CD14-positive monocyte (primary cell): ENCODE results near the gene NRXN3. TPM values are rescaled to one million over a fixed set of nuclear protein-coding genes. Genes with fewer than 3 reads are reported as not detected.

Source experiments
- DNase-seq, 3 donors: peaks; one replicate each; pipeline ENCODE4 v3.0.0-alpha.2; 2011 to 2022
- H2AFZ ChIP-seq: 2 replicates; pipeline ENCODE4 v1.6.0; 2012; ENCODE audit warnings: mild to moderate bottlenecking, low read depth, low read length, inconsistent platforms; ENCODE audit not compliant: insufficient read depth, poor library complexity, severe bottlenecking
- H3K27ac ChIP-seq, 2 donors: 1 replicate in 1 of 2; 2 replicates in 1 of 2; pipeline ENCODE4 v1.5.1; 2012 to 2013; ENCODE audit warnings: low read length in 2 of 2, control low read depth in 1 of 2, inconsistent platforms in 1 of 2, low read depth in 1 of 2, mild to moderate bottlenecking in 1 of 2
- H3K27me3 ChIP-seq, 2 donors: one replicate each; pipeline versions ENCODE4 v1.6.0 to v1.6.1; 2011 to 2013; ENCODE audit warnings: low read length in 2 of 2; ENCODE audit not compliant: control insufficient read depth in 2 of 2, insufficient read depth in 2 of 2
- H3K36me3 ChIP-seq, 2 donors: replicated peaks in 1 of 2; 1 replicate in 1 of 2; 2 replicates in 1 of 2; pipeline versions ENCODE4 v1.5.1 to v1.6.1; 2012 to 2013; ENCODE audit warnings: low read length in 2 of 2, control low read depth in 1 of 2, inconsistent platforms in 1 of 2, mild to moderate bottlenecking in 1 of 2; ENCODE audit not compliant: insufficient read depth in 2 of 2, control insufficient read depth in 1 of 2
- H3K4me1 ChIP-seq, 2 donors: 1 replicate in 1 of 2; 2 replicates in 1 of 2; pipeline versions ENCODE4 v1.5.1 to v1.6.1; 2012 to 2013; ENCODE audit warnings: low read length in 2 of 2, control low read depth in 1 of 2, inconsistent platforms in 1 of 2, mild to moderate bottlenecking in 1 of 2, moderate library complexity in 1 of 2; ENCODE audit not compliant: insufficient read depth in 2 of 2, control insufficient read depth in 1 of 2
- H3K4me2 ChIP-seq: replicated peaks from 2 replicates; pipeline ENCODE3; 2012; ENCODE audit warnings: low read length, moderate library complexity, mild to moderate bottlenecking; ENCODE audit not compliant: poor library complexity, severe bottlenecking; ENCODE audit errors: extremely low read depth
- H3K4me3 ChIP-seq, 3 experiments: fragments of 200-600 bp in 1 of 3; sonication (generic) in 1 of 3; replicated peaks in 1 of 3; 1 replicate in 2 of 3; 2 replicates in 1 of 3; pipeline ENCODE4 v1.5.1; 2011 to 2013; ENCODE audit warnings: low read length in 3 of 3, mild to moderate bottlenecking in 3 of 3, control low read depth in 2 of 3, low read depth in 2 of 3, inconsistent platforms in 1 of 3, moderate library complexity in 1 of 3
- H3K79me2 ChIP-seq: 2 replicates; pipeline ENCODE4 v1.6.0; 2012; ENCODE audit warnings: mild to moderate bottlenecking, control low read depth, inconsistent platforms, low read length, moderate library complexity; ENCODE audit not compliant: insufficient read depth
- H3K9ac ChIP-seq: 2 replicates; pipeline ENCODE4 v1.6.0; 2017; ENCODE audit warnings: low read length, mild to moderate bottlenecking; ENCODE audit not compliant: insufficient read depth, poor library complexity, severe bottlenecking
- H3K9me3 ChIP-seq, 2 donors: replicated peaks in 1 of 2; 1 replicate in 1 of 2; 2 replicates in 1 of 2; pipeline versions ENCODE4 v1.5.1 to v1.6.1; 2012 to 2013; ENCODE audit warnings: low read length in 2 of 2, control low read depth in 1 of 2; ENCODE audit not compliant: control insufficient read depth in 1 of 2, insufficient read depth in 1 of 2
- H4K20me1 ChIP-seq: 2 replicates; pipeline ENCODE4 v1.6.0; 2012; ENCODE audit warnings: mild to moderate bottlenecking, low read length, control low read depth, moderate library complexity; ENCODE audit not compliant: insufficient read depth
- H3K27ac Mint-ChIP-seq, 7 donors: one replicate each; pipeline ENCODE4 v1.8.0; 2020; ENCODE audit warnings: mild to moderate bottlenecking in 7 of 7, mixed read lengths in 7 of 7, moderate library complexity in 6 of 7, inconsistent platforms in 2 of 7
- H3K27me3 Mint-ChIP-seq, 3 donors: one replicate each; pipeline ENCODE4 v1.8.0; 2021 to 2022; ENCODE audit warnings: low read depth in 3 of 3, mild to moderate bottlenecking in 3 of 3, mixed read lengths in 3 of 3, moderate library complexity in 3 of 3, inconsistent platforms in 1 of 3
- H3K36me3 Mint-ChIP-seq, 2 donors: one replicate each; pipeline ENCODE4 v1.8.0; 2020; ENCODE audit warnings: mixed read lengths in 2 of 2, inconsistent platforms in 1 of 2, mild to moderate bottlenecking in 1 of 2
- H3K4me1 Mint-ChIP-seq: one replicate; pipeline ENCODE4 v1.8.0; 2020; ENCODE audit warnings: mild to moderate bottlenecking, mixed read lengths
- H3K4me3 Mint-ChIP-seq, 2 donors: one replicate each; pipeline ENCODE4 v1.8.0; 2020; ENCODE audit warnings: mild to moderate bottlenecking in 2 of 2, mixed read lengths in 2 of 2, moderate library complexity in 1 of 2
- H3K9me3 Mint-ChIP-seq, 7 donors: one replicate each; pipeline ENCODE4 v1.8.0; 2020 to 2022; ENCODE audit warnings: mixed read lengths in 7 of 7, mild to moderate bottlenecking in 6 of 7, moderate library complexity in 6 of 7, inconsistent platforms in 2 of 7
- WGBS: methylation state at CpG from one replicate; pipeline ENCODE4 v1.1.5; 2013; ENCODE audit warnings: missing lambda C conversion rate; ENCODE audit not compliant: insufficient coverage; 5-methylcytosine and 5-hydroxymethylcytosine counted together
- intact Hi-C, 2 donors: fragments of 100-400 bp; cut with micrococcal nuclease; formaldehyde crosslinking; loops; one replicate each; pipeline versions ENCODE4 v1.15.0 to v1.15.1; 2023
- polyA plus RNA-seq, 3 donors: library from polyadenylated mRNA; depleted of rRNA in 1 of 3; unstranded in 2 of 3; stranded (reverse) in 1 of 3; fragments of 300-500 nt in 2 of 3; fragments of >200 nt in 1 of 3; fragmentation: Illumina TruSeq in 2 of 3; gene quantifications; 1 replicate in 2 of 3; 2 replicates in 1 of 3; pipeline ENCODE4 v1.2.3, GENCODE V29; 2012 to 2021
- TF ChIP-seq, protein P1 (sequence below): fragments of 200-600 bp; IDR thresholded peaks from one replicate; pipeline ENCODE4 v1.8.0; 2022; ENCODE audit warnings: antibody characterized with exemption, mild to moderate bottlenecking

Gene NRXN3
- polyA plus RNA-seq, 3 donors: not detected

GRCh38 chr14:78153064-78153341, 17.2 kb upstream of the NRXN3 start:
- H3K36me3 ChIP-seq: no peaks in the 10 kb centered on the region
- H2AFZ ChIP-seq: no peak overlapping the region
- H3K4me1 ChIP-seq: no peaks in the 10 kb centered on the region
- no peak for DNase-seq
- no peaks in the 10 kb centered on the region for H4K20me1 ChIP-seq
- H3K9me3 ChIP-seq: no peaks in the 10 kb centered on the region
- intact Hi-C loops: no loop called here
- H3K27me3 ChIP-seq: no peaks in the 10 kb centered on the region
- no peaks in the 10 kb centered on the region for H3K36me3 Mint-ChIP-seq
- H3K4me3 ChIP-seq: no peak overlapping the region
- no peak overlapping the region for H3K27ac Mint-ChIP-seq
- peaks cover 0 to 2% (median 0%) of the 10 kb centered on the region in 7 donors for H3K9me3 Mint-ChIP-seq
- no peaks in the 10 kb centered on the region for H3K79me2 ChIP-seq
- TF ChIP-seq, protein P1, sequence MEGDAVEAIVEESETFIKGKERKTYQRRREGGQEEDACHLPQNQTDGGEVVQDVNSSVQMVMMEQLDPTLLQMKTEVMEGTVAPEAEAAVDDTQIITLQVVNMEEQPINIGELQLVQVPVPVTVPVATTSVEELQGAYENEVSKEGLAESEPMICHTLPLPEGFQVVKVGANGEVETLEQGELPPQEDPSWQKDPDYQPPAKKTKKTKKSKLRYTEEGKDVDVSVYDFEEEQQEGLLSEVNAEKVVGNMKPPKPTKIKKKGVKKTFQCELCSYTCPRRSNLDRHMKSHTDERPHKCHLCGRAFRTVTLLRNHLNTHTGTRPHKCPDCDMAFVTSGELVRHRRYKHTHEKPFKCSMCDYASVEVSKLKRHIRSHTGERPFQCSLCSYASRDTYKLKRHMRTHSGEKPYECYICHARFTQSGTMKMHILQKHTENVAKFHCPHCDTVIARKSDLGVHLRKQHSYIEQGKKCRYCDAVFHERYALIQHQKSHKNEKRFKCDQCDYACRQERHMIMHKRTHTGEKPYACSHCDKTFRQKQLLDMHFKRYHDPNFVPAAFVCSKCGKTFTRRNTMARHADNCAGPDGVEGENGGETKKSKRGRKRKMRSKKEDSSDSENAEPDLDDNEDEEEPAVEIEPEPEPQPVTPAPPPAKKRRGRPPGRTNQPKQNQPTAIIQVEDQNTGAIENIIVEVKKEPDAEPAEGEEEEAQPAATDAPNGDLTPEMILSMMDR: no peak
- H3K27me3 Mint-ChIP-seq: peaks cover 4 to 7% (median 5%) of the 10 kb centered on the region in 3 donors
- no peak overlapping the region for H3K4me2 ChIP-seq
- H3K4me3 Mint-ChIP-seq: no peak overlapping the region
- no peak overlapping the region for H3K9ac ChIP-seq
- no peaks in the 10 kb centered on the region for H3K4me1 Mint-ChIP-seq
- H3K27ac ChIP-seq: no peak overlapping the region

- Mint-ChIP-seq H3K9me3 (peaks cover 0 to 2% (median 0%) of the 10 kb centered on the region in 7 donors), H3K36me3 (no peaks in the 10 kb centered on the region), H3K4me3 (no peak overlapping the region), H3K27me3 (peaks cover 4 to 7% (median 7%) of the 10 kb centered on the region in 3 donors), H3K27ac (no peak overlapping the region), H3K4me1 (no peaks in the 10 kb centered on the region)
- DNase-seq: no peak
- Histone ChIP-seq H3K4me2 (no peak overlapping the region), H3K79me2 (no peaks in the 10 kb centered on the region), H3K36me3 (no peaks in the 10 kb centered on the region), H3K27ac (no peak overlapping the region), H3K9ac (no peak overlapping the region), H3K27me3 (no peaks in the 10 kb centered on the region), H2AFZ (no peak overlapping the region), H3K9me3 (no peaks in the 10 kb centered on the region), H3K4me1 (no peaks in the 10 kb centered on the region), H3K4me3 (no peak overlapping the region), H4K20me1 (no peaks in the 10 kb centered on the region)
- TF ChIP-seq, protein P1: no peak
- intact Hi-C loops: no loop called here
- WGBS: 89% methylated on average over 1 of the region's 2 CpGs
These were observed 15.3 kb upstream of the NRXN3 start for GRCh38 chr14:78154827-78155226.
